GM12874 (cell line): ENCODE results near the gene INSIG1.

Source experiments
- CTCF ChIP-seq: IDR thresholded peaks from 2 replicates; pipeline ENCODE4 v1.5.1; 2011; ENCODE audit warnings: low read depth, mild to moderate bottlenecking, control low read depth, low read length, moderate library complexity; ENCODE audit not compliant: insufficient read depth

The INSIG1 gene

GRCh38 chr7:155276042-155276799, 21.5 kb upstream of the INSIG1 start:
- TF ChIP-seq CTCF: no peak

GRCh38 chr7:155276800-155277375, 20.8 kb upstream of the INSIG1 start:
- no peak for TF ChIP-seq CTCF

- no peak for TF ChIP-seq CTCF
Measured at GRCh38 chr7:155277385-155277994, 20.2 kb upstream of the INSIG1 start.

- no peak for TF ChIP-seq CTCF
Measured at GRCh38 chr7:155278921-155279320, 18.8 kb upstream of the INSIG1 start.

- no peak for TF ChIP-seq CTCF
Measured at GRCh38 chr7:155279787-155280445, 17.8 kb upstream of the INSIG1 start.

GRCh38 chr7:155280446-155281397, 17.0 kb upstream of the INSIG1 start:
- no peak for TF ChIP-seq CTCF
